ENCODE measurements around the gene ADAMTS2.

ADAMTS2 gene

DNA sequence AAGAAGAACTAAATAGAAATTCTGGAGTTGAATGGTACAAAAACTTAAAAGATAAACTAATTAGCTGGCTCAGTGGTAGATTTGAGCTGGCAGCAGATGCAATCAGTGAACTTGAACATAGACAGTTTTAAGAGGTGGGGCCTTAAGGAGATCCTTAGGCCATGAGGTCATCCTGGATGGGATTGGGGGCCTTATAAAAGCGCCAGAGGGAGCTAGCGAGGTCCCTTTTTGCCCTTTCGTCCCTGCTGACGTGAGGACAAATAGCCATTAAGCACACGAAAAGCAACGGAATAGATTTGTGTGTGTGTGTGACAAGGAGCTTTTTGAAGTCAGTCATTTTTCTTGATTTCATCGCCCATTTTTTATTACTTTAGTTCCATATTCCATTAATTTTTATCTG, 201.8 kb downstream of the ADAMTS2 start:
- no peak overlapping the region for H3K9ac ChIP-seq (ENCODE audit: low read length)
- H3K27ac ChIP-seq (ENCODE audit: low read depth, low read length) = no peak overlapping the region
- H3K9me3 ChIP-seq (ENCODE audit: insufficient read depth, low read length) = no peaks in the 10 kb centered on the region
- H3K27me3 ChIP-seq (ENCODE audit: low read length) = no peaks in the 10 kb centered on the region
- H2AFZ ChIP-seq (ENCODE audit: low read depth, low read length, severe bottlenecking) = no peak overlapping the region
- no peak overlapping the region for H3K4me2 ChIP-seq (ENCODE audit: low read depth, low read length, poor library complexity, severe bottlenecking)
- no peaks in the 10 kb centered on the region for H3K36me3 ChIP-seq (ENCODE audit: low read length)
- no peaks in the 10 kb centered on the region for H3F3A ChIP-seq (ENCODE audit: insufficient read depth)
- H3K79me2 ChIP-seq (ENCODE audit: insufficient read depth, low read length) = no peaks in the 10 kb centered on the region
- TF ChIP-seq EZH2phosphoT487 (conservative IDR thresholded peaks at IDR 0.05; ENCODE audit: low read length) (no peak), CTCF (IDR thresholded peaks at IDR 0.05; ENCODE audit: insufficient read depth, low read length, poor library complexity, severe bottlenecking) (no peak)
- H3K4me3 ChIP-seq (ENCODE audit: insufficient read depth, low read length, poor library complexity, severe bottlenecking) = no peak overlapping the region
- no peaks in the 10 kb centered on the region for H4K20me1 ChIP-seq (ENCODE audit: low read depth, low read length)
- H3K9me2 ChIP-seq (replicated peaks; ENCODE audit: insufficient read depth, low read length) = no peaks in the 10 kb centered on the region

GRCh38 chr5:179142434-179143198, 202.6 kb downstream of the ADAMTS2 start:
- no peaks in the 10 kb centered on the region for H3K79me2 ChIP-seq (ENCODE audit: insufficient read depth, low read length)
- H3K4me3 ChIP-seq (ENCODE audit: insufficient read depth, low read length, poor library complexity, severe bottlenecking) = no peak overlapping the region
- no peak overlapping the region for H2AFZ ChIP-seq (ENCODE audit: low read depth, low read length, severe bottlenecking)
- no peak overlapping the region for H3K4me2 ChIP-seq (ENCODE audit: low read depth, low read length, poor library complexity, severe bottlenecking)
- H3F3A ChIP-seq (ENCODE audit: insufficient read depth) = no peaks in the 10 kb centered on the region
- no peaks in the 10 kb centered on the region for H3K9me2 ChIP-seq (replicated peaks; ENCODE audit: insufficient read depth, low read length)
- no peak overlapping the region for H3K27ac ChIP-seq (ENCODE audit: low read depth, low read length)
- TF ChIP-seq EZH2phosphoT487 (conservative IDR thresholded peaks at IDR 0.05; ENCODE audit: low read length) = no peak
- TF ChIP-seq CTCF (IDR thresholded peaks at IDR 0.05; ENCODE audit: insufficient read depth, low read length, poor library complexity, severe bottlenecking) = no peak
- H3K36me3 ChIP-seq (ENCODE audit: low read length) = no peaks in the 10 kb centered on the region
- no peaks in the 10 kb centered on the region for H3K9me3 ChIP-seq (ENCODE audit: insufficient read depth, low read length)
- H3K27me3 ChIP-seq (ENCODE audit: low read length) = no peaks in the 10 kb centered on the region
- no peaks in the 10 kb centered on the region for H4K20me1 ChIP-seq (ENCODE audit: low read depth, low read length)
- no peak overlapping the region for H3K9ac ChIP-seq (ENCODE audit: low read length)

- no peak for TF ChIP-seq EZH2phosphoT487 (conservative IDR thresholded peaks at IDR 0.05; ENCODE audit: low read length)
- TF ChIP-seq CTCF (IDR thresholded peaks at IDR 0.05; ENCODE audit: insufficient read depth, low read length, poor library complexity, severe bottlenecking) = no peak
- Histone ChIP-seq H3K9ac (ENCODE audit: low read length) (no peak overlapping the region), H3K4me3 (ENCODE audit: insufficient read depth, low read length, poor library complexity, severe bottlenecking) (no peak overlapping the region), H3K79me2 (ENCODE audit: insufficient read depth, low read length) (no peaks in the 10 kb centered on the region), H3K9me3 (ENCODE audit: insufficient read depth, low read length) (no peaks in the 10 kb centered on the region), H3K4me2 (ENCODE audit: low read depth, low read length, poor library complexity, severe bottlenecking) (no peak overlapping the region), H3K27ac (ENCODE audit: low read depth, low read length) (no peak overlapping the region), H3K36me3 (ENCODE audit: low read length) (no peaks in the 10 kb centered on the region), H2AFZ (ENCODE audit: low read depth, low read length, severe bottlenecking) (no peak overlapping the region), H4K20me1 (ENCODE audit: low read depth, low read length) (no peaks in the 10 kb centered on the region), H3K9me2 (replicated peaks; ENCODE audit: insufficient read depth, low read length) (no peaks in the 10 kb centered on the region), H3F3A (ENCODE audit: insufficient read depth) (no peaks in the 10 kb centered on the region), H3K27me3 (ENCODE audit: low read length) (no peaks in the 10 kb centered on the region)
Measured at GRCh38 chr5:179141867-179142266, 203.4 kb downstream of the ADAMTS2 start.
